RCC 7860 (cell line): Measurements from ENCODE around the gene MRPL52.

ENCODE experiments used
- DNase-seq: peaks from one replicate; pipeline ENCODE4 v3.0.0-alpha.2; 2015; ENCODE audit warnings: low spot score
- FAIRE-seq: peaks from 2 replicates; lab custom pipeline; 2012; peaks lifted over from hg19 to GRCh38; lab: Jason Lieb, UNC

The MRPL52 gene

DNA sequence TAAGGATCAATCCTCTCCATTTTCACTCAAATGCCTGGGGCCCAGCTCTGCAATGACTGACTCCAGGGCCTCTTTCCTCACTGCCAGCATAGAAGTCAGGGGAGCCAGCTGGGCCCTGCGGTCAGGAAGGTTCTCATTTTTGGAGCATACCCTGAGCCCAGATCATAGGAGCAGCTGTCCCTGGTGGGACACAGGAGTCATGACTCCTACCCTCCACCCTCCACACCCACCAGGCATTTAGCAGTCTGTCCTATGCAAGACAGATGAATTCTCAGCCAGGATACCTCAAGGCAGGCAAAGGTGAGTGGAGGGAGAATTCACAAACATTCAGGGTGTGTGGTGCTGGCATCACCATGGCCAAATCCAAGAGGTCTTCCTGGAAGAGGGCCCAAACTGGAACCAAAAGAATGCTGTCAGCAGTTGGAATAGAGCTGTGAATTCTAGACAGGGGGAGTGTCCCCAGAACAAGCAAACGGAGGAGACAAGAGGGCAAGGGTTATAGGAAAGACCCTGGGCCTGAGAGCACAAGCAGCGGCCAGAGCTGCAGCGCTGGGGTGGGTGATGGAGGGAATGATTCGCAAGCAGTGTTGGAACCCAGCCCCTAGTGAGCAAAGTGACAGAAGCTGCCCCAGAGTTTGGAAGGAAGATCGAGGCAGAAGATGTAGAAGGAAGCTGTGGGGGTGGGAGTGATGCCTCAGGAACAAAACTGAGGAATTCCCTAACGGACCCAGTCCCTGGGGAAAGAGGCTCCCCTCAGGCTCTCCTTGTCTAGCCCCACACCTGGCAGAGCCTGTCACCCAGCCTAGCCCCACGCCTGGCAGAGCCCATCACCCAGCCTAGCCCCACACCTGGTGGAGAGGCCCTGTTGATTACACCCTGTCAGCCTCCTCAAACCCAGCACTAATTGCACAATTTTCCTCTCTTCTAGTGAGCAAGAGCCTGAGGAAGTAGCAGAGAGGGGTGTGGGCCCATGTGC, 48.9 kb downstream of the MRPL52 start:
- DNase-seq = no peak
- FAIRE-seq = no peak

DNA sequence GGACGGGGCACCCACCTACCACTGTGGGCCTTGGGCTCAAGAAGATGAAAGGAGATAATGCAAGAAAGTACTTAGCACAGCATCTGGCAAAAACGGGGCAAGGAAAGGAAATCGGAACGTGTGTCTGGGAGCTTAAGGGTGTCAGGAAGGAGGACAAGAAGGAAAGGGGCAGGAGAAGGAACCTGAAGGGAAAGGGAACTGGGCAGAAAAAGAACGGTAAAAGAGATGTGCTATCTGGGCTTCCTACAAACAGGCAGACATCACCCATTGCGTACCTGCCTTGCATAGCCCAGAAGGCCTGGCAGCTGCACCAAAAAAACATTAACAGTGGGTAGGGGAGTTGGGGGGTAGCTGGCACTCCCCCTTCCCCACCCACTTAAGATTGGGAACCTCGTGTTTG, 52.4 kb downstream of the MRPL52 start:
- no peak for DNase-seq
- FAIRE-seq = no peak

- FAIRE-seq (no peak), DNase-seq (no peak)
Observed at GRCh38 chr14:22882529-22883172, 53.0 kb downstream of the MRPL52 start.

DNA sequence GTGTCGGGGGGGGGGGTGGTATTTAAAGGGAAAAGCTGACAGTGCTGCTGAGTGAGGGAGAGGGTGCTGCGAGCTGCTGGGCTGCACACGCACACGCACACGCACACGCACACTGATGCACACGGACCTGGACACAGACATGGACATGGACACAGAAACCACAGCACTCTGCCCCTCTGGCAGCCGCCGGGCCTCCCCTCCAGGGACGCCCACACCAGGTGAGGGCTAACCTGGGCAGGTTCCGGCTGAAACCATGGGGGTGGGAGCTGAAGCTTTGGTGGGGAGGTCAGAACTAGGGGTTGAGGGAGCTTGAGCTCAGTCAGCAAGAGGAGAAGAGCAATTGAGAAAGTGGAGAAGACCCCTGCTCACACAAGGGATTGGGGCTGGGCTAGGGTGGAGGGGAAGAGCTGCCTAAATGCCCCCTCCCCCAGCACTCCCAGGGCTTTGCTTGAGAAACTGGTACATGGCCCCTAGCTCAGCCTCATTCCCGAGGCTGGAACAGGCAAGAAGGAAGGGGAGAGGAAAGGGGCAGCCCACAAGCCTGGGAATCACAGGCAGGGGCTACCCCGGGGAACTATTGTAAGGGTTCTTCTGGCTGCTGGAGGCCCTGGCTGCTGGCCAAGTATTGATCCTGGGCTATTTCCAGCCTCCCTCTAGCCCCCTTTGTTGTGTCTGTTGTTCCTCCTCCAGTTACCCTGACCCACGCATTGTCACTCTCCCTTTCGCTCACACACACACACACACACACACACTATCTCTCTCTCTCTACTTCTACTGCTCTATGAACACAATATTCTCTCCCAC, 53.7 kb downstream of the MRPL52 start, which contains the start of gene REM2:
TSS of gene REM2 (plus strand) at position 50 of the 804 bp plus-strand sequence. CDS start at position 116, 66 bp downstream.
- no peak for FAIRE-seq
- DNase-seq = no peak

DNA sequence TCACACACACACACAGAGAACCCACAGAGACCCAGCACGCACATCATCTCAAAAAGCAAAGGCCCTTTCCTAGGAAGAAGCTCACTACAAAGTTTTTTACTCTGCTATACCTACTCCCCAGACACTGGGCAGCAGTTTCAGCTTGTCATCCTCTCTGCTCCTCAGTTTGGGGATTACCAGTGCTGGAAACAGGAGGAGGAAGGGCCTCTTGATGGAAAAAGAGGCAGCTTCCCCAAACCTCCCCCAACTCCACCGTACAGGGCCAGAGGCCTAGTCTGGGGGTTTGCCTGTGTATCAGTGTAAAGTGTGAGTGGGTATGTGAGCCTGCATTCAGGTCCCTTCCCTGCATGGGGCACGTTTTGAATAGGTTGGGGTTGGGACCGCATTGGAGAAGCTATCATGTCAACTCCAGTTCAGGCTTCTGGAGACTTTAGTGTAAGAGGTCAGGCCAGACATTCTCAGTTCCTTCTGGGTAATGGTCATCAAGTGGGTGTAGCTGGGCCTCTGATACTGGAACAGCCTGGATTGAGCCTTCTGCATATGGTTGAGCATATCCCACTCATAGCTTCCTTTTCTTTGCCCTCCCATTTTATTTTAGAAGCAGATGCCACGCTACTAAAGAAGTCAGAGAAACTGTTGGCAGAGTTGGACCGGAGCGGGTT, 54.5 kb downstream of the MRPL52 start:
- DNase-seq = no peak
- no peak for FAIRE-seq
